Vagina (tissue), 2 donors: ENCODE results near the gene BBOX1. TPM values are rescaled to one million over a fixed set of nuclear protein-coding genes. Genes with fewer than 3 reads are reported as not detected.

Source experiments
- DNase-seq, 2 donors: peaks; one replicate each; pipeline ENCODE4 v3.0.0-alpha.2; 2017; ENCODE audit errors: extremely low spot score in 2 of 2
- H3K27ac ChIP-seq: fragments of 200-600 bp; sonication (generic); one replicate; pipeline ENCODE4 v1.5.1; 2019
- H3K27me3 ChIP-seq: fragments of 200-600 bp; sonication (generic); one replicate; pipeline ENCODE4 v1.5.1; 2019
- H3K36me3 ChIP-seq, 2 donors: fragments of 200-600 bp; sonication (generic); one replicate each; pipeline ENCODE4 v1.5.1; 2017 to 2019
- H3K4me1 ChIP-seq: fragments of 200-600 bp; sonication (generic); one replicate; pipeline ENCODE4 v1.5.1; 2019
- H3K4me3 ChIP-seq, 2 donors: fragments of 200-600 bp; sonication (generic); 1 replicate in 1 of 2; 2 replicates in 1 of 2; pipeline ENCODE4 v1.5.1; 2016 to 2019
- H3K9me3 ChIP-seq: fragments of 200-600 bp; sonication (generic); one replicate; pipeline ENCODE4 v1.5.1; 2019
- POLR2A ChIP-seq, 2 donors: fragments of 450-650 bp; IDR thresholded peaks; one replicate each; pipeline ENCODE4 v1.6.1; 2017; ENCODE audit warnings: antibody characterized with exemption in 2 of 2, mild to moderate bottlenecking in 2 of 2, moderate library complexity in 2 of 2
- POLR2AphosphoS5 ChIP-seq, 2 donors: sonication (generic); formaldehyde crosslinking; IDR thresholded peaks; one replicate each; pipeline ENCODE4 v1.9.0; 2017; ENCODE audit warnings: antibody characterized with exemption in 2 of 2, mild to moderate bottlenecking in 2 of 2, low read depth in 1 of 2; ENCODE audit not compliant: insufficient read depth in 1 of 2
- intact Hi-C: fragments of 100-400 bp; cut with DNase I; formaldehyde crosslinking; loops from one replicate; pipeline ENCODE4 v1.15.1; 2023
- total RNA-seq: library from RNA; depleted of rRNA; stranded (reverse); fragments of >200 nt; gene quantifications from one replicate; pipeline ENCODE4 v1.2.3, GENCODE V29; 2016
- TF ChIP-seq, protein P1 (sequence below), 3 experiments: fragments of 450-650 bp in 2 of 3; fragments of 200-600 bp in 1 of 3; sonication (generic) in 1 of 3; IDR thresholded peaks; one replicate each; pipeline ENCODE4 v1.5.1; 2017 to 2019; ENCODE audit warnings: antibody characterized with exemption in 3 of 3, mild to moderate bottlenecking in 2 of 3, moderate library complexity in 2 of 3

The BBOX1 gene, protein sequence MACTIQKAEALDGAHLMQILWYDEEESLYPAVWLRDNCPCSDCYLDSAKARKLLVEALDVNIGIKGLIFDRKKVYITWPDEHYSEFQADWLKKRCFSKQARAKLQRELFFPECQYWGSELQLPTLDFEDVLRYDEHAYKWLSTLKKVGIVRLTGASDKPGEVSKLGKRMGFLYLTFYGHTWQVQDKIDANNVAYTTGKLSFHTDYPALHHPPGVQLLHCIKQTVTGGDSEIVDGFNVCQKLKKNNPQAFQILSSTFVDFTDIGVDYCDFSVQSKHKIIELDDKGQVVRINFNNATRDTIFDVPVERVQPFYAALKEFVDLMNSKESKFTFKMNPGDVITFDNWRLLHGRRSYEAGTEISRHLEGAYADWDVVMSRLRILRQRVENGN
- 53.0 TPM for total RNA-seq

- no peak for DNase-seq
- peak within 1 kb of the TSS; percentile 45 for H3K27ac ChIP-seq
- H3K36me3 ChIP-seq: no peaks in the 10 kb centered on the region
- intact Hi-C loops: no loop called here
- H3K4me1 ChIP-seq: peaks cover 21% of the 10 kb centered on the region
- H3K27me3 ChIP-seq: no peaks in the 10 kb centered on the region
- H3K4me3 ChIP-seq: no peak within 1 kb of the TSS
- TF ChIP-seq POLR2A (IDR thresholded peaks at IDR 0.05) (no peak), POLR2AphosphoS5 (IDR thresholded peaks at IDR 0.05; ENCODE audit: insufficient read depth in 1 of 2, low read depth in 1 of 2) (no peak)
- TF ChIP-seq, protein P1, sequence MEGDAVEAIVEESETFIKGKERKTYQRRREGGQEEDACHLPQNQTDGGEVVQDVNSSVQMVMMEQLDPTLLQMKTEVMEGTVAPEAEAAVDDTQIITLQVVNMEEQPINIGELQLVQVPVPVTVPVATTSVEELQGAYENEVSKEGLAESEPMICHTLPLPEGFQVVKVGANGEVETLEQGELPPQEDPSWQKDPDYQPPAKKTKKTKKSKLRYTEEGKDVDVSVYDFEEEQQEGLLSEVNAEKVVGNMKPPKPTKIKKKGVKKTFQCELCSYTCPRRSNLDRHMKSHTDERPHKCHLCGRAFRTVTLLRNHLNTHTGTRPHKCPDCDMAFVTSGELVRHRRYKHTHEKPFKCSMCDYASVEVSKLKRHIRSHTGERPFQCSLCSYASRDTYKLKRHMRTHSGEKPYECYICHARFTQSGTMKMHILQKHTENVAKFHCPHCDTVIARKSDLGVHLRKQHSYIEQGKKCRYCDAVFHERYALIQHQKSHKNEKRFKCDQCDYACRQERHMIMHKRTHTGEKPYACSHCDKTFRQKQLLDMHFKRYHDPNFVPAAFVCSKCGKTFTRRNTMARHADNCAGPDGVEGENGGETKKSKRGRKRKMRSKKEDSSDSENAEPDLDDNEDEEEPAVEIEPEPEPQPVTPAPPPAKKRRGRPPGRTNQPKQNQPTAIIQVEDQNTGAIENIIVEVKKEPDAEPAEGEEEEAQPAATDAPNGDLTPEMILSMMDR (IDR thresholded peaks at IDR 0.05): no peak
- no peaks in the 10 kb centered on the region for H3K9me3 ChIP-seq
Measured at GRCh38 chr11:27040302-27041115, at the start of gene BBOX1. BBOX1 (plus strand) TSS chr11:27040815; CDS start chr11:27055431, 14,616 bp downstream.

- peak overlapping the region; percentile 92 for H3K27ac ChIP-seq
- H3K4me1 ChIP-seq: peaks cover 30% of the 10 kb centered on the region
- peak; percentile 42 to 92 for TF ChIP-seq POLR2AphosphoS5 (IDR thresholded peaks at IDR 0.05; ENCODE audit: insufficient read depth in 1 of 2, low read depth in 1 of 2)
- no peak for TF ChIP-seq POLR2A (IDR thresholded peaks at IDR 0.05)
- H3K9me3 ChIP-seq: no peaks in the 10 kb centered on the region
- no peak for DNase-seq
- intact Hi-C loops: no loop called here
- H3K36me3 ChIP-seq: no peaks in the 10 kb centered on the region
- H3K27me3 ChIP-seq: no peaks in the 10 kb centered on the region
- no peak overlapping the region for H3K4me3 ChIP-seq
Measured at GRCh38 chr11:26992031-26992541, 48.5 kb upstream of the BBOX1 start.

DNA sequence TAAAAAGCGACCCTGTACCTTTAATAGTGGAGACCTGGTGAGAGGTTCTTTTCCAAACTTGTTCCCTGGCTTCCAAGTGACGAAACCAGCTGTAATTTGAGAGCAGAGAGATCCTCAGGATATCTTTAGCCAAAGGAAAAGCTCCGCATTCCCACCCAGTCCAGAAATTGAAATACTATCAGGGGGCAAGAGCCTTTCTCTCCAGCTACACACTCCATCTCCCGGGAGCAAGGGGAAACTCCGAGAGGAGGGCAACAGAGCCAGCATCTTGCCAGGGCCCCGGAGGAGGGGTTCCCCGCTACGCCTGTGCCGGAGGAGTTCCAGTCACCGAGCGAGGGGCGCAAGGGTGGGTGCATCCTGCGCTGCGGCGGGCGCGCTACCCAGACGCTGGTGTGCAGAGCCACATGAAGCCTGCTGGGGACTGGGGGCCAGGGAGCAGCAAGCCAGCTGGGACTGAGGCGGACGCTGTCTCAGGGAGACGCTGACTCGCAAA lies 46.6 kb upstream of the BBOX1 start, which contains the start of gene FIBIN:
Gene FIBIN (plus strand): TSS at position 148 of the 493 bp plus-strand sequence. CDS start 415 bp downstream, outside the sequence.
- peaks cover 27% of the 10 kb centered on the region for H3K4me1 ChIP-seq
- intact Hi-C loops: no loop called here

GRCh38 chr11:26994631-26995095 lies 46.0 kb upstream of the BBOX1 start:
- intact Hi-C loops: no loop called here
- Histone ChIP-seq H3K36me3 (no peaks in the 10 kb centered on the region), H3K4me1 (peaks cover 27% of the 10 kb centered on the region), H3K9me3 (no peaks in the 10 kb centered on the region), H3K27me3 (no peaks in the 10 kb centered on the region), H3K4me3 (peak overlapping the region; percentile 63 to 79), H3K27ac (peak overlapping the region; percentile 92)
- TF ChIP-seq POLR2A (IDR thresholded peaks at IDR 0.05) (no peak), POLR2AphosphoS5 (IDR thresholded peaks at IDR 0.05; ENCODE audit: insufficient read depth in 1 of 2, low read depth in 1 of 2) (no peak)
- TF ChIP-seq, protein P1 (IDR thresholded peaks at IDR 0.05): no peak
- DNase-seq: no peak

More for the DNA sequence above, 46.6 kb upstream of the BBOX1 start, which contains the start of gene FIBIN:
- H3K36me3 ChIP-seq: no peaks in the 10 kb centered on the region
- no peaks in the 10 kb centered on the region for H3K9me3 ChIP-seq
- peak; percentile 32 to 84 for TF ChIP-seq POLR2AphosphoS5 (IDR thresholded peaks at IDR 0.05; ENCODE audit: insufficient read depth in 1 of 2, low read depth in 1 of 2)
- TF ChIP-seq, protein P1 (IDR thresholded peaks at IDR 0.05): no peak
- no peaks in the 10 kb centered on the region for H3K27me3 ChIP-seq
- no peak for DNase-seq
- peak within 1 kb of the TSS; percentile 92 for H3K27ac ChIP-seq
- peak within 1 kb of the TSS; percentile 63 to 79 for H3K4me3 ChIP-seq
